K562 (cell line): Measurements from ENCODE around the gene CTXND1. TPM values are rescaled to one million over a fixed set of nuclear protein-coding genes. Genes with fewer than 3 reads are reported as not detected.
A peak's percentile ranks its signal among the peaks of the same experiment; 100 is the strongest.
"Not testable (repeated sequence)": the region's sequence is repeated elsewhere in the genome, so short reads cannot be mapped to it uniquely, and the experiment has no call there.

Source experiments
- UBTF ChIP-seq, 2 experiments: IDR thresholded peaks; 2 replicates each; pipeline ENCODE4 v1.6.1; 2012; ENCODE audit warnings: improper control_type of control experiment in 2 of 2, low read depth in 2 of 2, low read length in 2 of 2, borderline replicate concordance in 1 of 2
- ZSCAN29 ChIP-seq: fragments of 450-650 bp; IDR thresholded peaks from 2 replicates; pipeline ENCODE4 v1.6.1; 2017
- polyA plus RNA-seq, 8 experiments: library from polyadenylated mRNA; depleted of rRNA in 4 of 8; stranded (reverse) in 5 of 8; unstranded in 3 of 8; fragments of >200 nt; fragmentation: Nextera tagmentation in 2 of 8; fragmentation: Illumina TruSeq in 1 of 8; extraction: Ambion mirVana in 2 of 8; extraction: Trizol in 1 of 8; gene quantifications; 2 replicates each; pipeline versions ENCODE4 v1.2.1 to v1.2.3, GENCODE V29; 2011 to 2014; ENCODE audit warnings: inconsistent platforms in 1 of 8, missing spikeins in 1 of 8
- total RNA-seq, 7 experiments: library from RNA; depleted of rRNA in 6 of 7; stranded (reverse); fragments of >200 nt in 6 of 7; fragmentation: Illumina TruSeq in 2 of 7; extraction: Trizol in 2 of 7; gene quantifications; 2 replicates each; pipeline versions ENCODE4 v1.2.1 to v1.2.3, GENCODE V29; 2011 to 2021; ENCODE audit warnings: low replicate concordance in 1 of 7
- TF ChIP-seq, protein P1 (sequence below), 2 experiments: fragments of 450-650 bp; formaldehyde crosslinking in 1 of 2; IDR thresholded peaks; 2 replicates each; pipeline versions ENCODE4 v1.4.0 to v1.6.1; 2014 to 2020; ENCODE audit warnings: mild to moderate bottlenecking in 2 of 2, borderline replicate concordance in 1 of 2, low read depth in 1 of 2

The CTXND1 gene
- total and polyA plus RNA-seq, 9 of the 15 experiments (the other 6 are each of a cell fraction or from before 2014, with no cell fraction given) = 0.04 TPM; not detected in 7

- TF ChIP-seq UBTF (IDR thresholded peaks at IDR 0.05; ENCODE audit: borderline replicate concordance in 1 of 2, low read depth in 2 of 2, low read length in 2 of 2) (0 out of 4 replicates have a peak, but pooled peaks of 1 of the 2 experiments have one; percentile 36), ZSCAN29 (peak; percentile 68)
- TF ChIP-seq, protein P1, sequence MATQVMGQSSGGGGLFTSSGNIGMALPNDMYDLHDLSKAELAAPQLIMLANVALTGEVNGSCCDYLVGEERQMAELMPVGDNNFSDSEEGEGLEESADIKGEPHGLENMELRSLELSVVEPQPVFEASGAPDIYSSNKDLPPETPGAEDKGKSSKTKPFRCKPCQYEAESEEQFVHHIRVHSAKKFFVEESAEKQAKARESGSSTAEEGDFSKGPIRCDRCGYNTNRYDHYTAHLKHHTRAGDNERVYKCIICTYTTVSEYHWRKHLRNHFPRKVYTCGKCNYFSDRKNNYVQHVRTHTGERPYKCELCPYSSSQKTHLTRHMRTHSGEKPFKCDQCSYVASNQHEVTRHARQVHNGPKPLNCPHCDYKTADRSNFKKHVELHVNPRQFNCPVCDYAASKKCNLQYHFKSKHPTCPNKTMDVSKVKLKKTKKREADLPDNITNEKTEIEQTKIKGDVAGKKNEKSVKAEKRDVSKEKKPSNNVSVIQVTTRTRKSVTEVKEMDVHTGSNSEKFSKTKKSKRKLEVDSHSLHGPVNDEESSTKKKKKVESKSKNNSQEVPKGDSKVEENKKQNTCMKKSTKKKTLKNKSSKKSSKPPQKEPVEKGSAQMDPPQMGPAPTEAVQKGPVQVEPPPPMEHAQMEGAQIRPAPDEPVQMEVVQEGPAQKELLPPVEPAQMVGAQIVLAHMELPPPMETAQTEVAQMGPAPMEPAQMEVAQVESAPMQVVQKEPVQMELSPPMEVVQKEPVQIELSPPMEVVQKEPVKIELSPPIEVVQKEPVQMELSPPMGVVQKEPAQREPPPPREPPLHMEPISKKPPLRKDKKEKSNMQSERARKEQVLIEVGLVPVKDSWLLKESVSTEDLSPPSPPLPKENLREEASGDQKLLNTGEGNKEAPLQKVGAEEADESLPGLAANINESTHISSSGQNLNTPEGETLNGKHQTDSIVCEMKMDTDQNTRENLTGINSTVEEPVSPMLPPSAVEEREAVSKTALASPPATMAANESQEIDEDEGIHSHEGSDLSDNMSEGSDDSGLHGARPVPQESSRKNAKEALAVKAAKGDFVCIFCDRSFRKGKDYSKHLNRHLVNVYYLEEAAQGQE (IDR thresholded peaks at IDR 0.05; ENCODE audit: borderline replicate concordance) = peak; percentile 38; the same call in 1 of the 2 replicates
- TF ChIP-seq, protein P1 (CRISPR knock-in tag; IDR thresholded peaks at IDR 0.05; ENCODE audit: low read depth) = not testable (repeated sequence)
Observed at GRCh38 chr15:80155378-80156175, 96.4 kb downstream of the CTXND1 start (continued).
